Liver (tissue), 9 donors: ENCODE data around the gene TAF11L5. TPM values are rescaled to one million over a fixed set of nuclear protein-coding genes. Genes with fewer than 3 reads are reported as not detected.
"Not testable (repeated sequence)": the region's sequence is repeated elsewhere in the genome, so short reads cannot be mapped to it uniquely, and the experiment has no call there.

ENCODE experiments used
- DNase-seq: peaks from one replicate; pipeline ENCODE4 v3.0.0-alpha.2; 2017; ENCODE audit warnings: low spot score
- H3K27ac ChIP-seq, 2 donors: one replicate each; pipeline ENCODE4 v1.7.0; 2013; ENCODE audit warnings: inconsistent platforms in 2 of 2, low read length in 2 of 2, control low read depth in 1 of 2, low read depth in 1 of 2, mild to moderate bottlenecking in 1 of 2
- H3K27me3 ChIP-seq, 4 donors: one replicate each; pipeline versions ENCODE4 v1.6.1 to v1.7.0; 2013; ENCODE audit warnings: low read length in 3 of 4, inconsistent platforms in 1 of 4, mild to moderate bottlenecking in 1 of 4, moderate library complexity in 1 of 4; ENCODE audit not compliant: control insufficient read depth in 4 of 4, insufficient read depth in 4 of 4
- H3K36me3 ChIP-seq, 4 donors: one replicate each; pipeline versions ENCODE4 v1.6.1 to v1.7.0; 2013; ENCODE audit warnings: low read length in 3 of 4, mild to moderate bottlenecking in 3 of 4, low read depth in 1 of 4, moderate library complexity in 1 of 4; ENCODE audit not compliant: control insufficient read depth in 4 of 4, insufficient read depth in 3 of 4
- H3K4me1 ChIP-seq, 4 donors: one replicate each; pipeline versions ENCODE4 v1.6.1 to v1.7.0; 2013; ENCODE audit warnings: low read length in 3 of 4, mild to moderate bottlenecking in 3 of 4, moderate library complexity in 1 of 4; ENCODE audit not compliant: control insufficient read depth in 4 of 4, insufficient read depth in 4 of 4
- H3K4me3 ChIP-seq, 3 donors: one replicate each; pipeline versions ENCODE4 v1.6.1 to v1.7.0; 2013; ENCODE audit warnings: low read length in 3 of 3, control low read depth in 1 of 3, low read depth in 1 of 3, mild to moderate bottlenecking in 1 of 3
- H3K9ac ChIP-seq, 2 donors: one replicate each; pipeline ENCODE4 v1.7.0; 2013; ENCODE audit warnings: low read length in 2 of 2, mild to moderate bottlenecking in 2 of 2, moderate library complexity in 2 of 2, control low read depth in 1 of 2, low read depth in 1 of 2
- H3K9me3 ChIP-seq, 4 donors: one replicate each; pipeline versions ENCODE4 v1.6.1 to v1.7.0; 2013; ENCODE audit warnings: low read length in 3 of 4; ENCODE audit not compliant: control insufficient read depth in 4 of 4
- CTCF ChIP-seq: fragments of 150-350 bp; IDR thresholded peaks from 2 replicates; pipeline ENCODE4 v1.5.1; 2017; ENCODE audit warnings: improper control_type of control experiment, low read depth, low read length; ENCODE audit not compliant: missing input control
- EGR1 ChIP-seq, 2 donors: IDR thresholded peaks; 2 replicates each; pipeline ENCODE4 v1.6.1; 2016 to 2018; ENCODE audit warnings: antibody characterized with exemption in 2 of 2, low read depth in 2 of 2
- FOXA1 ChIP-seq: IDR thresholded peaks from 2 replicates; pipeline ENCODE4 v1.6.1; 2016; ENCODE audit warnings: antibody characterized with exemption
- FOXA2 ChIP-seq: IDR thresholded peaks from 2 replicates; pipeline ENCODE4 v1.6.1; 2016; ENCODE audit warnings: antibody characterized with exemption
- GABPA ChIP-seq, 2 donors: IDR thresholded peaks in 1 of 2; conservative IDR thresholded peaks in 1 of 2; 2 replicates each; pipeline ENCODE4 v1.6.1; 2016; ENCODE audit warnings: antibody characterized with exemption in 2 of 2, mild to moderate bottlenecking in 1 of 2, moderate library complexity in 1 of 2
- HNF4A ChIP-seq, 2 donors: conservative IDR thresholded peaks; 2 replicates each; pipeline ENCODE4 v1.6.1; 2016; ENCODE audit warnings: antibody characterized with exemption in 2 of 2, mild to moderate bottlenecking in 2 of 2
- HNF4G ChIP-seq: IDR thresholded peaks from 2 replicates; pipeline ENCODE4 v1.6.1; 2016; ENCODE audit warnings: antibody characterized with exemption
- JUND ChIP-seq, 2 donors: IDR thresholded peaks; 2 replicates each; pipeline ENCODE4 v1.6.1; 2016; ENCODE audit warnings: antibody characterized with exemption in 2 of 2
- NR2F2 ChIP-seq: IDR thresholded peaks from 2 replicates; pipeline ENCODE4 v1.6.1; 2016; ENCODE audit warnings: antibody characterized with exemption
- RAD21 ChIP-seq, 2 donors: IDR thresholded peaks; 2 replicates each; pipeline ENCODE4 v1.6.1; 2016; ENCODE audit warnings: antibody characterized with exemption in 2 of 2, mild to moderate bottlenecking in 2 of 2
- REST ChIP-seq: IDR thresholded peaks from 2 replicates; pipeline ENCODE4 v1.6.1; 2016; ENCODE audit warnings: antibody characterized with exemption, mild to moderate bottlenecking
- RXRA ChIP-seq, 2 donors: IDR thresholded peaks; 2 replicates each; pipeline ENCODE4 v1.6.1; 2017 to 2018; ENCODE audit warnings: antibody characterized with exemption in 2 of 2, mild to moderate bottlenecking in 1 of 2
- SP1 ChIP-seq: IDR thresholded peaks from 2 replicates; pipeline ENCODE4 v1.6.1; 2018; ENCODE audit warnings: antibody characterized with exemption, mild to moderate bottlenecking
- TAF1 ChIP-seq: conservative IDR thresholded peaks from 2 replicates; pipeline ENCODE4 v1.6.1; 2016; ENCODE audit warnings: antibody characterized with exemption, mild to moderate bottlenecking
- YY1 ChIP-seq: IDR thresholded peaks from 2 replicates; pipeline ENCODE4 v1.6.1; 2016; ENCODE audit warnings: antibody characterized with exemption, mild to moderate bottlenecking
- ZBTB33 ChIP-seq: IDR thresholded peaks from 2 replicates; pipeline ENCODE4 v1.6.1; 2016; ENCODE audit warnings: antibody characterized with exemption
- WGBS: extraction: QIAGEN DNeasy Blood & Tissue Kit; methylation state at CpG from one replicate; pipeline ENCODE4 v1.1.7; 2013; 5-methylcytosine and 5-hydroxymethylcytosine counted together
- polyA plus RNA-seq, 2 donors: library from polyadenylated mRNA; stranded (reverse) in 1 of 2; unstranded in 1 of 2; fragments of 200-250 nt in 1 of 2; fragments of >200 nt in 1 of 2; fragmentation: Nextera tagmentation in 1 of 2; extraction: Ambion mirVana in 1 of 2; gene quantifications; one replicate each; pipeline versions ENCODE4 v1.2.1 to v1.2.3, GENCODE V29; 2013 to 2015
- total RNA-seq, 2 donors: library from RNA; depleted of rRNA; stranded (reverse); fragments of >200 nt; gene quantifications; one replicate each; pipeline ENCODE4 v1.2.3, GENCODE V29; 2014
- TF ChIP-seq, protein P1 (sequence below): IDR thresholded peaks from 2 replicates; pipeline ENCODE4 v1.6.1; 2016; ENCODE audit warnings: antibody characterized with exemption
- TF ChIP-seq, protein P2 (sequence below): IDR thresholded peaks from 2 replicates; pipeline ENCODE4 v1.6.1; 2016; ENCODE audit warnings: antibody characterized with exemption
- donor health status: healthy.
- donor health status: healthy.
- donor health status: healthy.
- donor health status: healthy.
- donor health status: healthy.

The TAF11L5 gene
- total and polyA plus RNA-seq, 4 donors = not detected

DNA sequence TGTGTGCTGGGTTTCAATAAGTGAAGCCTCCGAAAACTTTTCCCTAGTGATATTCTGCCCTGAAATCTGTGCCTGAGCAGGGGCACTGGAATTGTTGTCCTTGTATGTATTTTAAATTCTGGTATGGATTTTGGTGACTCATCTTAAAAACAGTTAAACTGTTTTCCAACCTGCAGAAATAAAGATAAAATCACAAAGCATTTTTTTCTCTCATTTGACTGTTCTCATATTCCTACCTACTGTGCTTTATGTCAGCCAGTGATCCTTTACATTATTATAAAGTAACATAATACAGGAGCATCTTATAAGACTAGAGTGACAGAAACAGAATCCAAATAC lies 37.9 kb upstream of the TAF11L5 start:
- WGBS = 85% methylated on average over 1 of the region's 1 CpG
- H3K9me3 ChIP-seq = no peaks in the 10 kb centered on the region
- no peak overlapping the region for H3K27ac ChIP-seq
- no peaks in the 10 kb centered on the region for H3K27me3 ChIP-seq
- H3K9ac ChIP-seq = no peak overlapping the region
- H3K36me3 ChIP-seq = no peaks in the 10 kb centered on the region
- no peaks in the 10 kb centered on the region for H3K4me1 ChIP-seq
- TF ChIP-seq, protein P1, sequence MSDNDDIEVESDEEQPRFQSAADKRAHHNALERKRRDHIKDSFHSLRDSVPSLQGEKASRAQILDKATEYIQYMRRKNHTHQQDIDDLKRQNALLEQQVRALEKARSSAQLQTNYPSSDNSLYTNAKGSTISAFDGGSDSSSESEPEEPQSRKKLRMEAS = no peak
- no peak for TF ChIP-seq ZBTB33
- no peak for TF ChIP-seq NR2F2
- TF ChIP-seq FOXA1 = no peak
- TF ChIP-seq CTCF = no peak
- no peak for TF ChIP-seq HNF4A (conservative IDR thresholded peaks at IDR 0.05)
- TF ChIP-seq SP1 = no peak
- no peak for TF ChIP-seq RXRA (IDR thresholded peaks at IDR 0.05)
- no peak for TF ChIP-seq FOXA2
- TF ChIP-seq HNF4G = no peak
- no peak for TF ChIP-seq RAD21 (IDR thresholded peaks at IDR 0.05)
- no peak for TF ChIP-seq TAF1
- TF ChIP-seq EGR1 (IDR thresholded peaks at IDR 0.05; ENCODE audit: low read depth in 2 of 2) = no peak
- no peak for TF ChIP-seq YY1
- no peak for TF ChIP-seq JUND (IDR thresholded peaks at IDR 0.05)
- TF ChIP-seq GABPA (IDR thresholded peaks at IDR 0.05 in 1 of 2, conservative IDR thresholded peaks at IDR 0.05 in 1 of 2) = no peak
- no peak for TF ChIP-seq REST
- TF ChIP-seq, protein P2, sequence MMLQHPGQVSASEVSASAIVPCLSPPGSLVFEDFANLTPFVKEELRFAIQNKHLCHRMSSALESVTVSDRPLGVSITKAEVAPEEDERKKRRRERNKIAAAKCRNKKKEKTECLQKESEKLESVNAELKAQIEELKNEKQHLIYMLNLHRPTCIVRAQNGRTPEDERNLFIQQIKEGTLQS = no peak
- no peak for DNase-seq
- H3K4me3 ChIP-seq = no peak overlapping the region

GRCh38 chr5:17491257-17491656 lies 33.8 kb upstream of the TAF11L5 start:
- not testable (repeated sequence) for H3K4me1 ChIP-seq, H3K9me3 ChIP-seq, H3K27me3 ChIP-seq, DNase-seq, H3K27ac ChIP-seq, H3K4me3 ChIP-seq, H3K9ac ChIP-seq, H3K36me3 ChIP-seq
- WGBS = 97% methylated on average over 23 of the region's 23 CpGs
